Activated CD4-positive, alpha-beta T cell treated with anti-CD3 and anti-CD28 coated beads, Interleukin-2, amount 10 ng/mL, durations not matched to agents 7 days and 5 days (primary cell): ENCODE measurements around the gene PIGU. TPM values are rescaled to one million over a fixed set of nuclear protein-coding genes. Genes with fewer than 3 reads are reported as not detected.
A peak's percentile ranks its signal among the peaks of the same experiment; 100 is the strongest.

Experiments used
- CTCF ChIA-PET: fragments of 350-600 bp; sonication (Branson Sonifier 250); formaldehyde crosslinking; loops from one replicate; lab custom pipeline; 2021; ENCODE audit warnings: antibody characterized with exemption; lab: Charles Lee
- POLR2A ChIA-PET: fragments of 350-600 bp; sonication (Branson Sonifier 250); formaldehyde crosslinking; loops from one replicate; lab custom pipeline; 2021; ENCODE audit warnings: antibody characterized with exemption; lab: Charles Lee
- DNase-seq: peaks from one replicate; pipeline ENCODE4 v3.0.0-alpha.2; 2020
- H3K27ac Mint-ChIP-seq: one replicate; pipeline ENCODE4 v1.8.0; 2021; ENCODE audit warnings: mild to moderate bottlenecking, moderate library complexity, mixed read lengths
- H3K27me3 Mint-ChIP-seq: one replicate; pipeline ENCODE4 v1.8.0; 2021; ENCODE audit warnings: mixed read lengths
- H3K36me3 Mint-ChIP-seq: one replicate; pipeline ENCODE4 v1.8.0; 2021; ENCODE audit warnings: low read depth, mixed read lengths
- H3K4me1 Mint-ChIP-seq: one replicate; pipeline ENCODE4 v1.8.0; 2021; ENCODE audit warnings: mixed read lengths
- H3K4me3 Mint-ChIP-seq: one replicate; pipeline ENCODE4 v1.8.0; 2021; ENCODE audit warnings: mild to moderate bottlenecking, moderate library complexity, mixed read lengths
- H3K9me3 Mint-ChIP-seq: one replicate; pipeline ENCODE4 v1.8.0; 2021; ENCODE audit warnings: mixed read lengths
- total RNA-seq, 2 experiments: library from RNA; stranded (reverse); gene quantifications; one replicate each; pipeline ENCODE4 v1.2.3, GENCODE V29; 2021

Gene PIGU
- total RNA-seq, 2 experiments from 2014 or later: 18.7 to 21.6 TPM

- Mint-ChIP-seq H3K27me3 (no peaks in the 10 kb centered on the region), H3K4me1 (peaks cover 28% of the 10 kb centered on the region), H3K4me3 (no peak overlapping the region), H3K36me3 (peaks cover 13% of the 10 kb centered on the region), H3K27ac (no peak overlapping the region), H3K9me3 (no peaks in the 10 kb centered on the region)
- ChIA-PET POLR2A (no interaction called here), CTCF (no interaction called here)
- DNase-seq: no peak
Measured at GRCh38 chr20:34575756-34576155, 101.1 kb downstream of the PIGU start.

DNA sequence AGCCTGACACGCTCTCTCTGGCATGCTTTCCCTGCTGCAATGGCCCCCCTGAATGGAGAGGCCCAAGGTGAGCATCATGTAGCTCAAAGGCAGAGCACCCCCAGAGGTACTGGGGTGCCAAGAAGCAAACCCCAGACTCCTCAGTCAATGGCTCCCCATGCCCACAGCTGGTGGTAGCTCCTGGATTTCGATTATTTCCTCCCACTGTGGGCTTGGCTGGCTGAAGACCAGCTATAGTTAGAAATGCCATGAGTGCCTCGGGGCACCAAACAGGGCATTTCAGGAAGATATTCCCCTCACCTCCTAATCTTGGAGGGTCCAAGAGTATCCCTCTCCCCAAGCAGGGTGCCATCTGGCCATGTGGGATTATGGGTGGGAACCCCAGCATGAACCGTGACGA lies 101.6 kb downstream of the PIGU start:
- no peaks in the 10 kb centered on the region for H3K27me3 Mint-ChIP-seq
- H3K36me3 Mint-ChIP-seq: peaks cover 8% of the 10 kb centered on the region
- CTCF ChIA-PET: no interaction called here
- no peak overlapping the region for H3K27ac Mint-ChIP-seq
- H3K4me1 Mint-ChIP-seq: peaks cover 24% of the 10 kb centered on the region
- POLR2A ChIA-PET: no interaction called here
- no peak for DNase-seq
- no peak overlapping the region for H3K4me3 Mint-ChIP-seq
- H3K9me3 Mint-ChIP-seq: no peaks in the 10 kb centered on the region

GRCh38 chr20:34574861-34575260 lies 102.0 kb downstream of the PIGU start:
- Mint-ChIP-seq H3K27ac (no peak overlapping the region), H3K4me1 (peaks cover 20% of the 10 kb centered on the region), H3K4me3 (no peak overlapping the region), H3K27me3 (no peaks in the 10 kb centered on the region), H3K36me3 (peaks cover 6% of the 10 kb centered on the region), H3K9me3 (no peaks in the 10 kb centered on the region)
- ChIA-PET CTCF (interaction anchor here (2.0 kb wide), 1 partner anchor 8 kb away, joined by 5 read pairs; no protein-coding TSS in a partner anchor), POLR2A (no interaction called here)
- no peak for DNase-seq

DNA sequence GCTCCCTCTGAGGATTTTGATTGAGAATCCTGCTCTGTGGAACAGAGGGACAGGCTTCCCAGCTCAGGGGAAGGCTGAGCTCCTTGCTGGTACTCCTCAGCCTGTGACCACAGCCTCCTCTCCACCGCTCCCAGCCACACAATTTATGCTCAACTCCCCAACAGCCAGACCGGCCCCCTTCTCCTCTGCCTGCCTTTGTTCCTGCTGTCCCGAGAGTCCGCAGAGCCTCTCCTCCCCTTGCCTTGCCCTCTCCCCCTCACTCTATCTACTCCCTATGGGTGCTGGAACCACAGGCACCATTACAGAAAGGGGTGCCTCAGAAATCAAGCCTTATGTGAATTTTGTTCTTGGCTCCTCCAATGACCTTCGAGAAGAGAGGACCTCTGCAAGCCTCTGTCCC lies 102.5 kb downstream of the PIGU start:
- DNase-seq: no peak
- ChIA-PET CTCF (interaction anchor here (2.0 kb wide), 1 partner anchor 8 kb away, joined by 5 read pairs; no protein-coding TSS in a partner anchor), POLR2A (no interaction called here)

DNA sequence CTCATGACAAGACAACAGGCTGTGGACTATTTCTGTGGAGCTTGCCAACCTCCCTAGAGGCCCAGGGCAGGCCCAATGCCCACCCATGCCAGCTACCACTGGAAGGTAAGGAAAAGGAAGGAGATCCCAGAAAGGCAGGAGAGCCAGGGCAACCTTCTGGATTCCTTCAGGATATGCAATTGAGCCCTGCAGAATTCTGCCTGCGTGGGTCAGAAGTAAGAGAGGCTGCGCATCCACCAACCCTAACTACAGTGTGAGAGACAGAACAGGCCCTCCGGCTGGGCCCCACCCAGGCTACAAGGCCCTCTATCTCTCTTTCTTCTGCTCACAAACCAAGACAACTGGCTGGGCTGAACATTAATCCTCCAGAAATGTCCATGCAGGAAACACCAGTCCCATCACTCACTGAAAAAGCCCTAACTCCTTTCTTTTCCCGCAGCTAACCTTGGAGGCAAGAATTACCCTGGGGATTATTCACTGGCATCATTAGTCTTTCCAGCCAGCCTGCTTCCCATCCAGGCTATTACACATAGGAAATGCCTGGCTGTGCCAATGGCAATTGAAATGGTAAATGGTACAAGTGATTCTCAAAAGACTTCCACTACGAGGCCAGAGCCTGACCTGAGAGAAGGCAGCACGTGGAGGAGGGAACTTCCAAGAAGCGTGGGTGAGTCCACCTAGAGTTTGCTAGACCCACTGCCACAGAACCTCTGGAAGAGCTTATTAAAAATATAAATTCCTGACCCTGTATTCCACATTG lies 103.2 kb downstream of the PIGU start:
- peaks cover 1% of the 10 kb centered on the region for H3K36me3 Mint-ChIP-seq
- no peak for DNase-seq
- ChIA-PET POLR2A (no interaction called here), CTCF (interaction anchor here (1.1 to 2.0 kb wide), 2 partner anchors 9 to 13 kb away, joined by 3 to 5 read pairs; no protein-coding TSS in a partner anchor)
- H3K4me1 Mint-ChIP-seq: peaks cover 12% of the 10 kb centered on the region
- H3K9me3 Mint-ChIP-seq: no peaks in the 10 kb centered on the region
- no peaks in the 10 kb centered on the region for H3K27me3 Mint-ChIP-seq
- H3K4me3 Mint-ChIP-seq: no peak overlapping the region
- H3K27ac Mint-ChIP-seq: no peak overlapping the region

More for the DNA sequence above, 102.5 kb downstream of the PIGU start:
- H3K9me3 Mint-ChIP-seq: no peaks in the 10 kb centered on the region
- H3K4me3 Mint-ChIP-seq: no peak overlapping the region
- H3K36me3 Mint-ChIP-seq: peaks cover 2% of the 10 kb centered on the region
- no peaks in the 10 kb centered on the region for H3K27me3 Mint-ChIP-seq
- H3K4me1 Mint-ChIP-seq: peaks cover 15% of the 10 kb centered on the region
- no peak overlapping the region for H3K27ac Mint-ChIP-seq

DNA sequence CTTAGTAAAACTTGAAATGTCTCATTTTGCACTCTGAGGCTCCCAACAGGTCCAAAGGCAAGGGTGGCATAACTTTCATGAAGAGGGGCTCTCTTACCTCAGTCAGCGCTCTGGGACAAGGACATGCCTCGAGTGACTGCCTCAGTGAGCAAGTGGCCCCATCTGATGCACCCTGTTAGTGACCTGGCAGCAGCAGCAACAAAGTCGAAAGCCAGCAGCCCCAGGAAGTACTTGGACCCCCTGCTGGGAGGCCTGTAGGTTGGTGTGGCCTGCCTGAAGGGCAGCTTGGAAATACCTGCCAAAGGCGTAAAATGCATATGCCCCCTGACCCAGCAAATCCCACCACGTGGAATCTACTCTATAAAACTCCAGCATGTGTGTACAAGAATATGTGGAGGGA lies 105.1 kb downstream of the PIGU start:
- no peak for DNase-seq
- POLR2A ChIA-PET: no interaction called here
- H3K27ac Mint-ChIP-seq: no peak overlapping the region

DNA sequence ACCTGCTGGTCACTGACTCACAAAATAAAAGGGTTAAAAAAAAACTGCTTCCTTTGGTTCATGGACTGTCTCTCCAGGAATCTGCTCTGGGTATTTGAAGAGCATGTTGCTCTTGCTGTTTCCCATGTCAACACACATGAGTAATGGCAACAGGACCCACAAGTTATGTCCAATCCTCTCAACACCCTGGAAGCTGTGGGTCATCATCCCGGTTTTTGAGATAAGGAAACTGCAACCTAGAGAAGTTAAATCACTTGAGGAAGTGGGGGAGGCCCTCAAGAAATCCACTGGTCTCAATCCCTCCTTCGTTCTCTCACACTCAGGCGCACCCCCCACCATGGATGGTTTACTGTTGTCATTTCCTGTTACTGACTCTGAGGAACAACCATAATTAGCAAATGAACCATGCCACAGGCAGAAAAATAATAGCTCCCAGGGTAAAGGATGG lies 106.0 kb downstream of the PIGU start:
- ChIA-PET CTCF (interaction anchor here (1.2 to 1.8 kb wide), 3 partner anchors 9 to 13 kb away, joined by 4 to 6 read pairs (median 4); partner anchors contain the start of gene MAP1LC3A), POLR2A (interaction anchor here (0.6 kb wide), 1 partner anchor 209 kb away, joined by 5 read pairs; no protein-coding TSS in a partner anchor)
- Mint-ChIP-seq H3K36me3 (peaks cover 1% of the 10 kb centered on the region), H3K9me3 (no peaks in the 10 kb centered on the region), H3K27me3 (no peaks in the 10 kb centered on the region), H3K4me1 (peaks cover 9% of the 10 kb centered on the region), H3K27ac (no peak overlapping the region), H3K4me3 (no peak overlapping the region)
- no peak for DNase-seq

More for the DNA sequence above, 105.1 kb downstream of the PIGU start:
- Mint-ChIP-seq H3K4me1 (peaks cover 9% of the 10 kb centered on the region), H3K4me3 (no peak overlapping the region), H3K27me3 (no peaks in the 10 kb centered on the region), H3K36me3 (peaks cover 1% of the 10 kb centered on the region), H3K9me3 (no peaks in the 10 kb centered on the region)
- CTCF ChIA-PET: interaction anchor here (1.2 to 1.8 kb wide), 2 partner anchors 8 to 13 kb away, joined by 4 to 6 read pairs; partner anchors contain the start of gene MAP1LC3A

- peaks cover 9% of the 10 kb centered on the region for H3K4me1 Mint-ChIP-seq
- ChIA-PET POLR2A (no interaction called here), CTCF (interaction anchor here (1.2 to 1.8 kb wide), 2 partner anchors 11 to 14 kb away, joined by 3 to 4 read pairs; partner anchors contain the start of gene MAP1LC3A)
- no peak overlapping the region for H3K4me3 Mint-ChIP-seq
- H3K9me3 Mint-ChIP-seq: no peaks in the 10 kb centered on the region
- DNase-seq: no peak
- no peak overlapping the region for H3K27ac Mint-ChIP-seq
- peaks cover 1% of the 10 kb centered on the region for H3K36me3 Mint-ChIP-seq
- H3K27me3 Mint-ChIP-seq: no peaks in the 10 kb centered on the region
Measured at GRCh38 chr20:34569598-34569997, 107.3 kb downstream of the PIGU start.

GRCh38 chr20:34567892-34568865 lies 108.7 kb downstream of the PIGU start:
- Mint-ChIP-seq H3K27ac (peak overlapping the region; percentile 10), H3K27me3 (no peaks in the 10 kb centered on the region)

DNA sequence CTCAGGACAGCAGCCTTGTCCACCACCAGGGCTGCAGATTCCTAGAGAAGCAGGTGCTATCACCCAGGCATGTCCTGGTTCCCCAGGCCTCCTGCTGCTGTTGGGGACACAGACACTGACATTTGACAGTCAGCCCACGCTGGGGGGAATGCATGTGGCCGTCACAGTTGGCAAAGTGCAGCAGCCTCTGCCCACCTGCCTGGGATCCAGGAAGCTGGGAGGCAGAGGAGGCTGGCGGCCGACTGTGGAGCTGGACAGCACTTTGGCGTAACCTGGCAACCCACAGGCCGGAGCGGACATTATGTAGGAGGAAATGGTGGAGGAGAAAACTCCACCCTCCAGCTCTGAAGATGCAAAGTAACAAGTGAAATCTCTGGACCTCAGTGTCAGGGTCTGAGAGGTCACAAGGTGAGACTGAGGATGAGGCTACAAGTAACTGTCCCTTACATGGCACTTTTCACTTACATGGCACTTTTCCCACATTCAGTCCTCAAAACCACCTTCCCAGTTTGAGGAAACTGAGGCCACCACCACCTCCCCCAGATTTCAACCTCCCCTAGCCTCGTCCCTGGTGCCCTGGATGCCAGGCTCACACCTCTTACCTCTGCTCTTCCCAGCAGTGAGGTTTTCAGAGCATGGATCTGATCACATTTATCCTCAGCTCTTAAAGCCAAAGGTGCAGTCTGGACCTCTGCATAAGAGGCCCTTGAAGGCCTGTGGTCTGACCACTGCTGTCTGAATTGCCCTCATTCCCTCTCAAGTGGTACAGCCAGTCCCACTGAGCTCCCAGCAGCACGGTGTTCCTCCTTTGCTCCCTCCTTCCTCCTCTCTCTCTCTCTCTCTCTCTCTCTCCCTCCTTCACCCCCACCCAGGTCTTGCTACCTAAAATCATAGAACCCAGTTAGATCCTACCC lies 109.7 kb downstream of the PIGU start:
- no peak for DNase-seq
- Mint-ChIP-seq H3K36me3 (peaks cover 1% of the 10 kb centered on the region), H3K4me1 (peaks cover 9% of the 10 kb centered on the region), H3K27me3 (no peaks in the 10 kb centered on the region), H3K9me3 (no peaks in the 10 kb centered on the region), H3K27ac (peak overlapping the region; percentile 10), H3K4me3 (no peak overlapping the region)
- ChIA-PET CTCF (interaction anchor here (0.8 kb wide), 1 partner anchor 255 kb away, joined by 4 read pairs; no protein-coding TSS in a partner anchor), POLR2A (no interaction called here)

More at GRCh38 chr20:34567892-34568865, 108.7 kb downstream of the PIGU start:
- ChIA-PET POLR2A (no interaction called here), CTCF (interaction anchor here (0.8 to 0.9 kb wide), 2 partner anchors 50 to 256 kb away, joined by 3 to 4 read pairs; no protein-coding TSS in a partner anchor)
- no peak for DNase-seq
- Mint-ChIP-seq H3K4me1 (peaks cover 9% of the 10 kb centered on the region), H3K4me3 (no peak overlapping the region), H3K9me3 (no peaks in the 10 kb centered on the region), H3K36me3 (peaks cover 1% of the 10 kb centered on the region)

GRCh38 chr20:34564833-34565232 lies 112.1 kb downstream of the PIGU start:
- POLR2A ChIA-PET: no interaction called here
- Mint-ChIP-seq H3K4me1 (no peaks in the 10 kb centered on the region), H3K36me3 (no peaks in the 10 kb centered on the region), H3K4me3 (no peak overlapping the region), H3K27me3 (no peaks in the 10 kb centered on the region), H3K9me3 (no peaks in the 10 kb centered on the region), H3K27ac (no peak overlapping the region)
- CTCF ChIA-PET: interaction anchor here (1.4 kb wide), 1 partner anchor 20 kb away, joined by 6 read pairs; no protein-coding TSS in a partner anchor
- DNase-seq: no peak
